Measurements from ENCODE around the gene ROPN1B. TPM values are rescaled to one million over a fixed set of nuclear protein-coding genes. Genes with fewer than 3 reads are reported as not detected.

ROPN1B gene
- total RNA-seq, 1 donor from 2014 or later = not detected

GRCh38 chr3:126026277-126026751 lies 57.3 kb downstream of the ROPN1B start:
- no peak for DNase-seq (ENCODE audit: low read depth)

- DNase-seq (ENCODE audit: low read depth) = no peak
These were observed 57.8 kb downstream of the ROPN1B start for GRCh38 chr3:126026761-126027160.

- no peak for DNase-seq (ENCODE audit: low read depth)
These were observed 59.1 kb downstream of the ROPN1B start for GRCh38 chr3:126028096-126028495.

- DNase-seq (ENCODE audit: low read depth) = no peak
These were observed 60.3 kb downstream of the ROPN1B start for GRCh38 chr3:126029241-126029640.

GRCh38 chr3:126030455-126030854 lies 61.5 kb downstream of the ROPN1B start:
- no peak for DNase-seq (ENCODE audit: low read depth)

- DNase-seq (ENCODE audit: low read depth) = peak; percentile 26
These were observed 63.0 kb downstream of the ROPN1B start for GRCh38 chr3:126031981-126032471.

Other genes starting within 250 kb of the ROPN1B start
- gene SLC41A3, start 114.9 kb downstream of the ROPN1B start, total RNA-seq = 99.1 and 133 TPM in 2 replicates
- 0.10 TPM in 1 of 2 replicates, not detected in the other for gene ALDH1L1, start 211.4 kb downstream of the ROPN1B start, total RNA-seq

Data from myocyte (in vitro differentiated cells).